SH-SY5Y (cell line): ENCODE results near the gene HCRTR1.

Source experiments
- GATA2 ChIP-seq: IDR thresholded peaks from 2 replicates; pipeline ENCODE4 v1.6.1; 2011; ENCODE audit warnings: mild to moderate bottlenecking, low read depth, low read length
- GATA3 ChIP-seq: IDR thresholded peaks from 2 replicates; pipeline ENCODE4 v1.6.1; 2011; ENCODE audit warnings: low read depth, mild to moderate bottlenecking, low read length, moderate library complexity

DNA sequence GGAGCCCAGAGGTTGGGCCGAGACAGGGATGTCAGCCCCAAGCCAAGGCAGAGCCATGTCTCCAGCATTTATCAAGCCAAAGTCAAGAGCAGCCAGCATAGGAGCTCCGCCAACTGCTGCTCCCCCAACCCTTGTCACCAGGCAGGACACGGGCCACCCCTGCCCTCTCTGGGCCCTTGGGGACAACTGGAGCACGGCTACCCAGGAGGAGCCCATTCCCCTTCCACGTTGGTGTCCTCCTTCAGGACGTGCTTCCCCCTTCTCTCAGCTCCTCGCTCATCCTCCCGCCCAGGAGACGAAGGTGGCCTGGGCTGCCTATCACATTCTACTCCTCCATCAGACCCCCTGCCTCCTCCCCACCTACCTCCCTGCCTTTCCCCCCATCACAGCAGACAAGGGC lies 47.0 kb downstream of the HCRTR1 start:
- TF ChIP-seq GATA2, result no peak
- TF ChIP-seq GATA3, result no peak
